ENCODE data around the gene ASTN2.
A peak's percentile ranks its signal among the peaks of the same experiment; 100 is the strongest.

The ASTN2 gene

GRCh38 chr9:116641292-116642059, 773.4 kb downstream of the ASTN2 start:
- no peak for DNase-seq

GRCh38 chr9:116639251-116639741, 775.6 kb downstream of the ASTN2 start:
- no peak for DNase-seq

GRCh38 chr9:116635908-116636307, 778.9 kb downstream of the ASTN2 start:
- no peak for DNase-seq

GRCh38 chr9:116632990-116633838, 781.6 kb downstream of the ASTN2 start:
- peak; percentile 9 for DNase-seq

GRCh38 chr9:116629634-116630033, 785.2 kb downstream of the ASTN2 start:
- no peak for DNase-seq

GRCh38 chr9:116628716-116629115, 786.1 kb downstream of the ASTN2 start:
- DNase-seq, result no peak

- DNase-seq, result no peak
Measured at GRCh38 chr9:116627433-116627832, 787.4 kb downstream of the ASTN2 start.

- no peak for DNase-seq
Measured at GRCh38 chr9:116626762-116627161, 788.1 kb downstream of the ASTN2 start.

GRCh38 chr9:116623715-116624114, 791.1 kb downstream of the ASTN2 start:
- DNase-seq, result no peak

- no peak for DNase-seq
Measured at GRCh38 chr9:116617389-116617788, 797.5 kb downstream of the ASTN2 start.

- no peak for DNase-seq
Measured at GRCh38 chr9:116616304-116616914, 798.4 kb downstream of the ASTN2 start.

GRCh38 chr9:116608064-116608463, 806.8 kb downstream of the ASTN2 start:
- peak; percentile 38 for DNase-seq

GRCh38 chr9:116605904-116606341, 808.9 kb downstream of the ASTN2 start:
- no peak for DNase-seq

- no peak for DNase-seq
Measured at GRCh38 chr9:116605060-116605459, 809.8 kb downstream of the ASTN2 start.

GRCh38 chr9:116604251-116604650, 810.6 kb downstream of the ASTN2 start:
- no peak for DNase-seq

- DNase-seq, result no peak
Measured at GRCh38 chr9:116599342-116599884, 815.4 kb downstream of the ASTN2 start.

GRCh38 chr9:116596646-116597045, 818.2 kb downstream of the ASTN2 start:
- no peak for DNase-seq

- peak; percentile 69 for DNase-seq
Measured at GRCh38 chr9:116594547-116594946, 820.3 kb downstream of the ASTN2 start.

- no peak for DNase-seq
Measured at GRCh38 chr9:116592970-116593369, 821.9 kb downstream of the ASTN2 start.

- no peak for DNase-seq
Measured at GRCh38 chr9:116589392-116590354, 825.2 kb downstream of the ASTN2 start.

- DNase-seq, result no peak
Measured at GRCh38 chr9:116587919-116588318, 826.9 kb downstream of the ASTN2 start.

GRCh38 chr9:116585896-116586295, 829.0 kb downstream of the ASTN2 start:
- no peak for DNase-seq
